GM12878 (cell line): Measurements from ENCODE around the gene MSH3. TPM values are rescaled to one million over a fixed set of nuclear protein-coding genes. Genes with fewer than 3 reads are reported as not detected.

ENCODE experiments used
- ATAC-seq: fragments of 200-7000 bp; cut with Tn5 transposase; 3 replicates; pipeline ENCODE4 v1.9.1; 2020; ENCODE audit warnings: mild to moderate bottlenecking, moderate library complexity
- BruUV-seq: library from RNA; stranded (reverse); fragments of 400-500 nt; replicated peaks from 2 replicates; lab custom pipeline; 2021; lab: Mats Ljungman, UMichigan
- CTCF ChIA-PET: fragments of 300-600 bp; sonication (Branson Sonifier 250); formaldehyde crosslinking; extraction: SDS; loops from one replicate; lab custom pipeline; 2021; ENCODE audit warnings: inconsistent platforms; lab: Yijun Ruan, JAX
- POLR2A ChIA-PET: fragments of 350-600 bp; formaldehyde crosslinking; extraction: SDS; loops from one replicate; lab custom pipeline; 2021; ENCODE audit warnings: inconsistent platforms; lab: Charles Lee
- RAD21 ChIA-PET: fragments of 300-600 bp; sonication (Branson Sonifier 250); formaldehyde crosslinking; loops from one replicate; lab custom pipeline; 2023; ENCODE audit warnings: antibody characterized with exemption; ENCODE audit not compliant: unreplicated experiment; lab: Charles Lee
- SMC1A ChIA-PET: fragments of 300-600 bp; sonication (Branson Sonifier 250); formaldehyde crosslinking; loops from one replicate; lab custom pipeline; 2023; ENCODE audit not compliant: unreplicated experiment, uncharacterized antibody; lab: Charles Lee
- DNase-seq: peaks from one replicate; pipeline ENCODE4 v3.0.0-alpha.2; 2011; ENCODE audit warnings: low read depth, low spot score
- FAIRE-seq: peaks from 3 replicates; lab custom pipeline; 2011; peaks lifted over from hg19 to GRCh38; lab: Jason Lieb, UNC
- H2AFZ ChIP-seq: 2 replicates; pipeline ENCODE4 v1.6.0; 2011; ENCODE audit warnings: low read depth, low read length, control low read depth; ENCODE audit not compliant: control insufficient read depth
- H3K27ac ChIP-seq: 2 replicates; pipeline ENCODE4 v1.5.1; 2011; ENCODE audit warnings: control low read depth; ENCODE audit not compliant: control insufficient read depth, insufficient read depth
- H3K27me3 ChIP-seq, 2 experiments: replicated peaks in 1 of 2; 2 replicates each; pipeline versions ENCODE4 v1.6.0 to v1.6.1; 2011; ENCODE audit warnings: low read length in 1 of 2; ENCODE audit not compliant: control insufficient read depth in 2 of 2, insufficient read depth in 2 of 2
- H3K36me3 ChIP-seq, 2 experiments: 2 replicates each; pipeline ENCODE4 v1.5.1; 2011; ENCODE audit warnings: low read length in 1 of 2; ENCODE audit not compliant: control insufficient read depth in 2 of 2, insufficient read depth in 2 of 2
- H3K4me1 ChIP-seq: 2 replicates; pipeline ENCODE4 v1.6.1; 2011; ENCODE audit warnings: mild to moderate bottlenecking, low read length, moderate library complexity, mixed read lengths; ENCODE audit not compliant: control insufficient read depth, insufficient read depth
- H3K4me2 ChIP-seq: 2 replicates; pipeline ENCODE4 v1.6.0; 2011; ENCODE audit warnings: control low read depth; ENCODE audit not compliant: control insufficient read depth, insufficient read depth
- H3K4me3 ChIP-seq: fragments of 200-600 bp; sonication (generic); 2 replicates; pipeline ENCODE4 v1.5.1; 2016
- H3K79me2 ChIP-seq: 2 replicates; pipeline ENCODE4 v1.6.0; 2011; ENCODE audit warnings: low read length; ENCODE audit not compliant: control insufficient read depth, insufficient read depth
- H3K9ac ChIP-seq: 2 replicates; pipeline ENCODE4 v1.8.0; 2011; ENCODE audit warnings: low read length, control low read depth, mixed read lengths; ENCODE audit not compliant: control insufficient read depth, insufficient read depth
- H3K9me3 ChIP-seq: replicated peaks from 3 replicates; pipeline ENCODE4 v1.5.1; 2011; ENCODE audit warnings: mild to moderate bottlenecking, low read length; ENCODE audit not compliant: control insufficient read depth, insufficient read depth
- H4K20me1 ChIP-seq: 2 replicates; pipeline ENCODE4 v1.6.0; 2011; ENCODE audit not compliant: control insufficient read depth, insufficient read depth
- CBFB ChIP-seq: IDR thresholded peaks from 2 replicates; pipeline ENCODE4 v1.6.1; 2016; ENCODE audit warnings: antibody characterized with exemption, low read depth
- CHD2 ChIP-seq: IDR thresholded peaks from 2 replicates; pipeline ENCODE4 v1.6.1; 2011; ENCODE audit warnings: low read depth, low read length, improper control_type of control experiment, borderline replicate concordance
- E2F4 ChIP-seq: IDR thresholded peaks from 2 replicates; pipeline ENCODE4 v1.6.1; 2012; ENCODE audit warnings: low read depth, low read length, improper control_type of control experiment
- ESRRA ChIP-seq: IDR thresholded peaks from 2 replicates; pipeline ENCODE4 v1.6.1; 2012; ENCODE audit warnings: mild to moderate bottlenecking, low read length, improper control_type of control experiment
- FOXK2 ChIP-seq: fragments of 450-650 bp; IDR thresholded peaks from 2 replicates; pipeline ENCODE4 v1.6.1; 2017; ENCODE audit warnings: mild to moderate bottlenecking, moderate library complexity
- MXI1 ChIP-seq: fragments of 150-350 bp; IDR thresholded peaks from 2 replicates; pipeline ENCODE4 v1.6.1; 2011; ENCODE audit warnings: low read depth, mild to moderate bottlenecking, inconsistent platforms, low read length, improper control_type of control experiment
- MYB ChIP-seq: fragments of 150-350 bp; IDR thresholded peaks from 2 replicates; pipeline ENCODE4 v1.6.1; 2014; ENCODE audit warnings: mild to moderate bottlenecking, low read depth, low read length, borderline replicate concordance
- PBX3 ChIP-seq: IDR thresholded peaks from 2 replicates; pipeline ENCODE4 v1.6.1; 2011; ENCODE audit warnings: mild to moderate bottlenecking, low read depth, low read length, moderate library complexity; ENCODE audit not compliant: insufficient replicate concordance
- POLR2A ChIP-seq: IDR thresholded peaks from 2 replicates; pipeline ENCODE4 v1.6.1; 2011; ENCODE audit warnings: low read depth, mild to moderate bottlenecking, low read length
- RCOR1 ChIP-seq: conservative IDR thresholded peaks from 2 replicates; pipeline ENCODE4 v1.6.1; 2012; ENCODE audit warnings: low read depth, low read length, improper control_type of control experiment
- SRF ChIP-seq, 2 experiments: IDR thresholded peaks; 2 replicates each; pipeline ENCODE4 v1.6.1; 2011; ENCODE audit warnings: low read depth in 2 of 2, low read length in 2 of 2, mild to moderate bottlenecking in 1 of 2, moderate library complexity in 1 of 2
- SUZ12 ChIP-seq: fragments of 200-600 bp; sonication (generic); IDR thresholded peaks from one replicate; pipeline ENCODE4 v1.6.1; 2018; ENCODE audit warnings: antibody characterized with exemption, mild to moderate bottlenecking; ENCODE audit not compliant: unreplicated experiment
- YBX1 ChIP-seq: fragments of 450-650 bp; IDR thresholded peaks from 2 replicates; pipeline ENCODE4 v1.6.1; 2016; ENCODE audit warnings: antibody characterized with exemption
- ZZZ3 ChIP-seq: IDR thresholded peaks from 2 replicates; pipeline ENCODE4 v1.6.1; 2011; ENCODE audit warnings: low read depth; ENCODE audit not compliant: control insufficient read depth, insufficient read length
- WGBS: methylation state at CpG from one replicate; pipeline ENCODE4 v1.1.6; 2016; ENCODE audit warnings: low lambda C conversion rate; ENCODE audit not compliant: insufficient replicate concordance, insufficient coverage; ENCODE audit errors: missing lambda C conversion rate; 5-methylcytosine and 5-hydroxymethylcytosine counted together
- in situ Hi-C: fragments of 300-500 bp; cut with MboI; formaldehyde crosslinking; loops from 9 replicates; pipeline ENCODE4 v1.14.3; 2018; ENCODE audit warnings: mixed read lengths
- intact Hi-C: fragments of 100-400 bp; cut with micrococcal nuclease; formaldehyde crosslinking; loops from one replicate; pipeline ENCODE4 v1.14.2; 2022; ENCODE audit not compliant: unreplicated experiment
- polyA plus RNA-seq, 11 experiments: library from polyadenylated mRNA; depleted of rRNA in 4 of 11; unstranded in 6 of 11; stranded (reverse) in 5 of 11; fragments of >200 nt; fragmentation: Nextera tagmentation in 4 of 11; fragmentation: Illumina TruSeq in 1 of 11; extraction: Ambion mirVana in 4 of 11; extraction: Trizol in 1 of 11; gene quantifications; 1 replicate in 1 of 11; 2 replicates in 10 of 11; pipeline versions ENCODE4 v1.2.1 to v1.2.3, GENCODE V29; 2011 to 2016; ENCODE audit warnings: inconsistent platforms in 2 of 11, missing spikeins in 2 of 11, low read depth in 1 of 11
- total RNA-seq, 4 experiments: library from RNA; depleted of rRNA in 3 of 4; stranded (reverse); fragments of >200 nt in 3 of 4; fragmentation: Illumina TruSeq in 1 of 4; extraction: Trizol in 1 of 4; gene quantifications; 2 replicates each; pipeline versions ENCODE4 v1.2.1 to v1.2.3, GENCODE V29; 2013 to 2021

MSH3 gene
- total and polyA plus RNA-seq, 10 of the 15 experiments (the other 5 are each of a cell fraction or from before 2014, with no cell fraction given) = 4.7 to 17.5 (median 12.2) TPM

- no peak overlapping the region for H3K27ac ChIP-seq
- no peak overlapping the region for H3K4me2 ChIP-seq
- H3K9me3 ChIP-seq = peaks cover 5% of the 10 kb centered on the region; the same call in 2 of the 3 replicates
- CTCF ChIA-PET = no interaction called here
- SMC1A ChIA-PET = interaction anchor here (1.2 kb wide), 1 partner anchor 63 kb away, joined by 3 read pairs; no protein-coding TSS in a partner anchor
- no peaks in the 10 kb centered on the region for H3K79me2 ChIP-seq
- POLR2A ChIA-PET = no interaction called here
- no peaks in the 10 kb centered on the region for H3K36me3 ChIP-seq
- H3K9ac ChIP-seq = no peak overlapping the region
- no peak overlapping the region for H3K4me3 ChIP-seq
- DNase-seq = no peak
- 83% methylated on average over 1 of the region's 1 CpG for WGBS
- no peak for ATAC-seq
- RAD21 ChIA-PET = no interaction called here
- no peak overlapping the region for H2AFZ ChIP-seq
- H3K27me3 ChIP-seq = no peaks in the 10 kb centered on the region
- no peak for FAIRE-seq
- in situ Hi-C loops = no loop called here
- TF ChIP-seq ZZZ3 (no peak), FOXK2 (no peak), E2F4 (no peak), PBX3 (no peak), SRF (IDR thresholded peaks at IDR 0.05; ENCODE audit: low read depth in 2 of 2, low read length in 2 of 2) (no peak), CBFB (no peak), MYB (no peak), YBX1 (no peak), SUZ12 (no peak), RCOR1 (no peak), CHD2 (no peak), POLR2A (no peak), MXI1 (no peak), ESRRA (no peak)
- peaks cover 10% of the 10 kb centered on the region for H3K4me1 ChIP-seq
- intact Hi-C loops = no loop called here
- no TSS peak for BruUV-seq
- H4K20me1 ChIP-seq = no peaks in the 10 kb centered on the region
Observed at GRCh38 chr5:80608731-80609130, 45.7 kb upstream of the MSH3 start.
